ENCODE results near the gene FHL5. TPM values are rescaled to one million over a fixed set of nuclear protein-coding genes. Genes with fewer than 3 reads are reported as not detected.

Gene FHL5
- total and polyA plus RNA-seq, 3 donors from 2014 or later, result 23.3 to 94.5 (median 38.2) TPM

- Histone ChIP-seq H3K9me3 (no peaks in the 10 kb centered on the region), H3K4me1 (no peaks in the 10 kb centered on the region), H3K36me3 (ENCODE audit: low read depth, missing control alignments) (no peaks in the 10 kb centered on the region), H3K4me3 (no peak overlapping the region), H3K27me3 (no peaks in the 10 kb centered on the region), H3K27ac (no peak overlapping the region)
- no peak for TF ChIP-seq POLR2A (IDR thresholded peaks at IDR 0.05)
- no peak for TF ChIP-seq CTCF (IDR thresholded peaks at IDR 0.05)
- WGBS, 2 donors, result 73 to 85% methylated on average over 3 of the region's 3 CpGs
- intact Hi-C loops (cut with DNase I; ENCODE audit: low total_unique reads), result no loop called here
- no peak for DNase-seq
These were observed 87.0 kb downstream of the FHL5 start for GRCh38 chr6:96649926-96650325.

- WGBS, 2 donors, result 71 to 81% methylated on average over 1 of the region's 1 CpG
- no peaks in the 10 kb centered on the region for H3K9me3 ChIP-seq
- H3K27me3 ChIP-seq, result no peaks in the 10 kb centered on the region
- TF ChIP-seq CTCF (IDR thresholded peaks at IDR 0.05) (no peak), POLR2A (IDR thresholded peaks at IDR 0.05) (no peak)
- no peak for DNase-seq
- no peaks in the 10 kb centered on the region for H3K36me3 ChIP-seq (ENCODE audit: low read depth, missing control alignments)
- no peaks in the 10 kb centered on the region for H3K4me1 ChIP-seq
- no peak overlapping the region for H3K27ac ChIP-seq
- intact Hi-C loops (cut with DNase I; ENCODE audit: low total_unique reads), result no loop called here
- no peak overlapping the region for H3K4me3 ChIP-seq
These were observed 88.9 kb downstream of the FHL5 start for GRCh38 chr6:96651816-96652215.

DNA sequence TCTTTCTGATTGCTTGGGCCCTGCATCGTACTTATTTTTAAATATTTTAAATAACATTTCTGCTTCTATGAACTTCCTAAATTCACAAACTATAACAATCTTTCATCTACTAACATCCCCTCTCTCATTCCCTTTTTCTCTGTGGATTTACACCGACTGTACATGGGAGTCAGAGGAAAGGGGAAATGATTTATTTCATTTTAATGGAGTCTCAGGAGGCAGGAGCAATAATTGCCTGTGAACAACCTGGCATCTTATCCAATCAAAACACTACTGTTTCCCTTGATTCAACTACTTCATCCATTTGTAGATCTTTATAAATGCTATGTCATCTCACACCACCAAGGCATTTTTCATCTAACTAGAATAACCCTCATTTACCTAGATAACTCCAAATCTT is 89.6 kb downstream of the FHL5 start:
- H3K9me3 ChIP-seq, result no peaks in the 10 kb centered on the region
- H3K27ac ChIP-seq, result no peak overlapping the region
- no peak overlapping the region for H3K4me3 ChIP-seq
- H3K4me1 ChIP-seq, result no peaks in the 10 kb centered on the region
- no peak for DNase-seq
- no peak for TF ChIP-seq POLR2A (IDR thresholded peaks at IDR 0.05)
- TF ChIP-seq CTCF (IDR thresholded peaks at IDR 0.05), result no peak
- H3K36me3 ChIP-seq (ENCODE audit: low read depth, missing control alignments), result no peaks in the 10 kb centered on the region
- intact Hi-C loops (cut with DNase I; ENCODE audit: low total_unique reads), result no loop called here
- WGBS, 2 donors, result 66 to 76% methylated on average over 2 of the region's 2 CpGs
- H3K27me3 ChIP-seq, result no peaks in the 10 kb centered on the region

DNA sequence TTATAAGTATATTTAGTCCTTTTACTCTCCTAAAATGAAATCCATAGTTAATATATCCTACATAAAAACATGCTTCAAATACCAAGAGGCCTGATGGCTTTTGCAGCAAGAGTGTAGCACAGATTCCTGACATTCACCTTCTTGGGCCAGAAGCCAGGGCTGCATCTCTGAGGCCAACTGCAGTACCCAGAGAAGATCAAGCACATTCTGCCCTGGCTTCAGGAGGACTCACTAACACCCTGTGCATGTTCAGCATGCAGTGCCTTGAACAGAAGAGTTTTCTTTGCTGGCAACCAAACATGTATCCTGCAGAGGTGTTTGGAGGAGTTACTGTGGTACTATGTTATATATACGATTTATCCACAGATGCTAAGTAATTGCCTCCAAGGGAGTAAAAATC is 90.3 kb downstream of the FHL5 start:
- Histone ChIP-seq H3K36me3 (ENCODE audit: low read depth, missing control alignments) (no peaks in the 10 kb centered on the region), H3K4me3 (no peak overlapping the region), H3K9me3 (no peaks in the 10 kb centered on the region), H3K27me3 (no peaks in the 10 kb centered on the region), H3K27ac (no peak overlapping the region), H3K4me1 (no peaks in the 10 kb centered on the region)
- no peak for TF ChIP-seq POLR2A (IDR thresholded peaks at IDR 0.05)
- no peak for TF ChIP-seq CTCF (IDR thresholded peaks at IDR 0.05)
- no peak for DNase-seq
- 92 to 93% methylated on average over 1 of the region's 1 CpG for WGBS, 2 donors
- intact Hi-C loops (cut with DNase I; ENCODE audit: low total_unique reads), result no loop called here

DNA sequence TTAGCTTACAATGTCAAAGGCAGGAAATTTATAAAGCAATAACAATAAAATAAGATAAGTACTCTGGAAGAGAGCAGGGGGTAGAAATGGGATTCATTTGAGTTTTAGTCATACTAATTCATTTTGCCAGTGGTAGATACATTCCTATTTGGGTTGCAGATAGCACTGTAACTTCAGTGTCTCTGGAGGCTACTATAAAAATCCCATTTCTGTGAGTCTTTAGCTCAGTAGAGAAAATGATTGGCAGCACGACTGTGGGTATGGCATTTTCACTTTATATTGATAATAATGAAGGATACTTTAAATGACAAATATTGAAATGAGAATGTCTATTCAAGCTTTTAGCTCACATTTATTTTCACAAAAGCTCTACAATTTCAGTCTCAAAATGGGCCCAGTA is 93.6 kb downstream of the FHL5 start:
- no peak overlapping the region for H3K27ac ChIP-seq
- no peak for TF ChIP-seq CTCF (IDR thresholded peaks at IDR 0.05)
- no peak for TF ChIP-seq POLR2A (IDR thresholded peaks at IDR 0.05)
- no peaks in the 10 kb centered on the region for H3K27me3 ChIP-seq
- H3K4me3 ChIP-seq, result no peak overlapping the region
- intact Hi-C loops (cut with DNase I; ENCODE audit: low total_unique reads), result no loop called here
- WGBS, 2 donors, result 83 to 92% methylated on average over 1 of the region's 1 CpG
- H3K4me1 ChIP-seq, result no peaks in the 10 kb centered on the region
- no peaks in the 10 kb centered on the region for H3K36me3 ChIP-seq (ENCODE audit: low read depth, missing control alignments)
- no peaks in the 10 kb centered on the region for H3K9me3 ChIP-seq
- DNase-seq, result no peak

Measured in testis (tissue), 3 donors.